Measurements from ENCODE around the gene NTN4. TPM values are rescaled to one million over a fixed set of nuclear protein-coding genes. Genes with fewer than 3 reads are reported as not detected.

NTN4 gene
- total and polyA plus RNA-seq, 2 experiments from 2014 or later, result 35.2 to 63.7 TPM

- H2AFZ ChIP-seq, result no peak overlapping the region
Observed at GRCh38 chr12:95613021-95613420, 177.5 kb downstream of the NTN4 start.

DNA sequence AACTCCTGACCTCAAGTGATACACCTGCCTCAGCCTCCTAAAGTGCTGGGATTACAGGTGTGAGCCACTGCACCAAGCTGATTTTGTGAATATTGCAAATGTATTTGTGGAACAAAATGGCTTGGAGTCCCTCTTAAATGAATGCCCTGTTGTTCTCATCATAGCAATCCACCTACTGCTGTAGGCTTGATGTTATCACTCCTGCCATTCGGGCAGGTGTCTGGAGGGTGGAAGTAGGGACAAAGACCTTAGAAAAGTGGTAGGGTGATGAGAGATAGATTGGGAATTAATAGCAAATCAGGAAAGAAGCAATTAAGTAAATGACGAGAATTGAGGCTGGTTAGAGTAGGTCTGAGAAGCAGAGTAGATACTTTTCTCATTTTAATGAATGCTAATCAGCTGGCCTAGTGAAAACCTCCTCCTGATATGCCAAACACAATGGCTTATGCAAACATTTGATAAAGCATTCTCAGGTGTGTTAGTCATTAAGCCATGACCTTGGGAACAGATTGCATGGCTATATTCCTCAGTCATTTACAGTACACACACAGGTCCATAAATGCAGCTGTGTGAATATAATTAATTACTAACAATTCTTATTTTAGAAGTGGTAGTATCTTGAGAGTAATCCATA is 178.8 kb downstream of the NTN4 start:
- H3K4me3 ChIP-seq, result no peak overlapping the region
- no peaks in the 10 kb centered on the region for H4K20me1 ChIP-seq (ENCODE audit: insufficient read depth)
- no peak for DNase-seq
- H3F3A ChIP-seq (ENCODE audit: insufficient read depth), result peaks cover 25% of the 10 kb centered on the region
- H3K36me3 ChIP-seq (ENCODE audit: low read depth), result no peaks in the 10 kb centered on the region
- H3K9me2 ChIP-seq (ENCODE audit: insufficient read depth), result no peaks in the 10 kb centered on the region
- 92 to 96% methylated on average over 2 of the region's 2 CpGs for WGBS, 2 experiments (ENCODE audit: low coverage in 1 of 2, low lambda C conversion rate in 2 of 2, missing lambda C conversion rate in 2 of 2)
- no peak overlapping the region for H3K4me2 ChIP-seq (ENCODE audit: unreplicated experiment)
- H2AFZ ChIP-seq, result no peak overlapping the region
- H3K27ac ChIP-seq, result no peak overlapping the region
- H3K9me3 ChIP-seq (ENCODE audit: low read depth), result no peaks in the 10 kb centered on the region
- in situ Hi-C loops (cut with MboI), result loop anchor here (25.0 kb wide), 1 partner anchor 376 kb away; the partner anchor contains the start of gene HAL
- H3K9ac ChIP-seq, result no peak overlapping the region
- H3K27me3 ChIP-seq (replicated peaks; ENCODE audit: insufficient read depth), result no peaks in the 10 kb centered on the region
- TF ChIP-seq EZH2phosphoT487 (IDR thresholded peaks at IDR 0.05; ENCODE audit: insufficient read depth, low read depth) (no peak), EZH2 (IDR thresholded peaks at IDR 0.05; ENCODE audit: insufficient read depth, poor library complexity, severe bottlenecking) (no peak)
- H3K4me1 ChIP-seq (ENCODE audit: insufficient read depth), result peaks cover 18% of the 10 kb centered on the region
- no peaks in the 10 kb centered on the region for H3K79me2 ChIP-seq (ENCODE audit: insufficient read depth)

More at GRCh38 chr12:95613021-95613420, 177.5 kb downstream of the NTN4 start:
- Histone ChIP-seq H3K9ac (no peak overlapping the region), H3K27me3 (replicated peaks; ENCODE audit: insufficient read depth) (no peaks in the 10 kb centered on the region), H4K20me1 (ENCODE audit: insufficient read depth) (no peaks in the 10 kb centered on the region), H3K4me3 (no peak overlapping the region), H3F3A (ENCODE audit: insufficient read depth) (peaks cover 20% of the 10 kb centered on the region), H3K4me2 (ENCODE audit: unreplicated experiment) (no peak overlapping the region), H3K9me3 (ENCODE audit: low read depth) (no peaks in the 10 kb centered on the region), H3K27ac (no peak overlapping the region), H3K79me2 (ENCODE audit: insufficient read depth) (no peaks in the 10 kb centered on the region), H3K9me2 (ENCODE audit: insufficient read depth) (no peaks in the 10 kb centered on the region), H3K4me1 (ENCODE audit: insufficient read depth) (peaks cover 18% of the 10 kb centered on the region), H3K36me3 (ENCODE audit: low read depth) (no peaks in the 10 kb centered on the region)
- in situ Hi-C loops (cut with MboI), result loop anchor here (25.0 kb wide), 1 partner anchor 374 kb away; the partner anchor contains the start of gene HAL
- DNase-seq, result no peak
- TF ChIP-seq EZH2phosphoT487 (IDR thresholded peaks at IDR 0.05; ENCODE audit: insufficient read depth, low read depth) (no peak), EZH2 (IDR thresholded peaks at IDR 0.05; ENCODE audit: insufficient read depth, poor library complexity, severe bottlenecking) (no peak)
- WGBS, 2 experiments (ENCODE audit: low coverage in 1 of 2, low lambda C conversion rate in 2 of 2, missing lambda C conversion rate in 2 of 2), result 79 to 87% methylated on average over 7 of the region's 7 CpGs

GRCh38 chr12:95608252-95609033 is 182.1 kb downstream of the NTN4 start:
- TF ChIP-seq EZH2phosphoT487 (IDR thresholded peaks at IDR 0.05; ENCODE audit: insufficient read depth, low read depth) (no peak), EZH2 (IDR thresholded peaks at IDR 0.05; ENCODE audit: insufficient read depth, poor library complexity, severe bottlenecking) (no peak)
- in situ Hi-C loops (cut with MboI), result loop anchor here (25.0 kb wide), 1 partner anchor 379 kb away; the partner anchor contains the start of gene HAL
- peak; percentile 96 for DNase-seq
- Histone ChIP-seq H2AFZ (no peak overlapping the region; the same call in 1 of the 2 replicates), H3K9me2 (ENCODE audit: insufficient read depth) (no peaks in the 10 kb centered on the region), H3K4me1 (ENCODE audit: insufficient read depth) (peaks cover 21% of the 10 kb centered on the region), H3K4me2 (ENCODE audit: unreplicated experiment) (peak overlapping the region; percentile 40), H3K9ac (peak overlapping the region; percentile 61), H3K27me3 (replicated peaks; ENCODE audit: insufficient read depth) (no peaks in the 10 kb centered on the region), H3F3A (ENCODE audit: insufficient read depth) (peaks cover 17% of the 10 kb centered on the region), H3K79me2 (ENCODE audit: insufficient read depth) (no peaks in the 10 kb centered on the region), H3K4me3 (0 out of 2 replicates have a peak overlapping the region, but pooled peaks have one; percentile 7), H3K27ac (peak overlapping the region; percentile 84), H3K36me3 (ENCODE audit: low read depth) (no peaks in the 10 kb centered on the region), H3K9me3 (ENCODE audit: low read depth) (no peaks in the 10 kb centered on the region), H4K20me1 (ENCODE audit: insufficient read depth) (no peaks in the 10 kb centered on the region)
- 2 to 4% methylated on average over 13 of the region's 13 CpGs for WGBS, 2 experiments (ENCODE audit: low coverage in 1 of 2, low lambda C conversion rate in 2 of 2, missing lambda C conversion rate in 2 of 2)

Small RNA genes lying within 50 kb of the gene (small RNA-seq; reads per million reads assigned to genes)
- gene RF00019 (ENCODE audit: low read depth, low replicate concordance) (not detected), gene RNU6-247P (ENCODE audit: low read depth, low replicate concordance) (not detected)

Other genes starting within 250 kb of the NTN4 start
- 0.25 and 0.76 TPM in 2 replicates for gene USP44, start 239.3 kb downstream of the NTN4 start, total RNA-seq (2014; rRNA removed; shearing (Covaris generic))
- 0.54 and 0.58 TPM in 2 replicates for gene USP44, start 239.3 kb downstream of the NTN4 start, polyA plus RNA-seq (2016; fragmentation: Nextera tagmentation; extraction: Ambion mirVana)
- gene SNRPF, start 68.2 kb upstream of the NTN4 start, total RNA-seq (2014; rRNA removed; shearing (Covaris generic)), result 5.1 and 10.4 TPM in 2 replicates
- 42.5 and 42.6 TPM in 2 replicates for gene SNRPF, start 68.2 kb upstream of the NTN4 start, polyA plus RNA-seq (2016; fragmentation: Nextera tagmentation; extraction: Ambion mirVana)
- under 0.01 TPM in 1 of 2 replicates, not detected in the other for gene CCDC38, start 151.8 kb upstream of the NTN4 start, total RNA-seq (2014; rRNA removed; shearing (Covaris generic))
- 0.06 TPM in 1 of 2 replicates, not detected in the other for gene CCDC38, start 151.8 kb upstream of the NTN4 start, polyA plus RNA-seq (2016; fragmentation: Nextera tagmentation; extraction: Ambion mirVana)
- 1.1 and 1.3 TPM in 2 replicates for gene AMDHD1, start 152.6 kb upstream of the NTN4 start, total RNA-seq (2014; rRNA removed; shearing (Covaris generic))
- gene AMDHD1, start 152.6 kb upstream of the NTN4 start, polyA plus RNA-seq (2016; fragmentation: Nextera tagmentation; extraction: Ambion mirVana), result 0.22 and 0.38 TPM in 2 replicates
- not detected in 2 replicates for gene HAL, start 205.6 kb upstream of the NTN4 start, total RNA-seq (2014; rRNA removed; shearing (Covaris generic))
- not detected in 2 replicates for gene HAL, start 205.6 kb upstream of the NTN4 start, polyA plus RNA-seq (2016; fragmentation: Nextera tagmentation; extraction: Ambion mirVana)
- 58.6 and 62.9 TPM in 2 replicates for gene LTA4H, start 244.8 kb upstream of the NTN4 start, total RNA-seq (2014; rRNA removed; shearing (Covaris generic))
- gene LTA4H, start 244.8 kb upstream of the NTN4 start, polyA plus RNA-seq (2016; fragmentation: Nextera tagmentation; extraction: Ambion mirVana), result 45.2 and 46.2 TPM in 2 replicates